Measurements from ENCODE around the gene TMPRSS11D.

Gene TMPRSS11D

GRCh38 chr4:67884701-67885100, 899 bp upstream of the TMPRSS11D start:
- no peak for DNase-seq

DNA sequence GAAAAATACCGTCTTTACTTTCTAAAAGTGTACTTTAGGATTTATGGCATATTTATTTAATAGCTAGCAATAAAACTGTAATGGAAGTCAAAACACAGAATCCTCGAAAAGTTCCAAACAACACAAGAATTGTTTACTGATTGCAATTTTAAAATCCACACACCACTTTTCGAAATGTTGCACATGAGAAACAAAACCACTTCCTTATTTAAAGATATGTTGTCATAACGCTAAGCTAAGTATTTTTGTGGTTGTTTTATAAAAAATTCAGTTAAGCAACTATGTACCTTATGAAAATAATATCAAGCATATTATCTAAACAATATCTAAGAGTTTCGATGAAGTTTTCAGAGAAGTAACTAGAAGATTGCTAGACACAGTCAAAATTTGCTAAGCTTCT, 344 bp downstream of the TMPRSS11D start:
- DNase-seq, result no peak

DNA sequence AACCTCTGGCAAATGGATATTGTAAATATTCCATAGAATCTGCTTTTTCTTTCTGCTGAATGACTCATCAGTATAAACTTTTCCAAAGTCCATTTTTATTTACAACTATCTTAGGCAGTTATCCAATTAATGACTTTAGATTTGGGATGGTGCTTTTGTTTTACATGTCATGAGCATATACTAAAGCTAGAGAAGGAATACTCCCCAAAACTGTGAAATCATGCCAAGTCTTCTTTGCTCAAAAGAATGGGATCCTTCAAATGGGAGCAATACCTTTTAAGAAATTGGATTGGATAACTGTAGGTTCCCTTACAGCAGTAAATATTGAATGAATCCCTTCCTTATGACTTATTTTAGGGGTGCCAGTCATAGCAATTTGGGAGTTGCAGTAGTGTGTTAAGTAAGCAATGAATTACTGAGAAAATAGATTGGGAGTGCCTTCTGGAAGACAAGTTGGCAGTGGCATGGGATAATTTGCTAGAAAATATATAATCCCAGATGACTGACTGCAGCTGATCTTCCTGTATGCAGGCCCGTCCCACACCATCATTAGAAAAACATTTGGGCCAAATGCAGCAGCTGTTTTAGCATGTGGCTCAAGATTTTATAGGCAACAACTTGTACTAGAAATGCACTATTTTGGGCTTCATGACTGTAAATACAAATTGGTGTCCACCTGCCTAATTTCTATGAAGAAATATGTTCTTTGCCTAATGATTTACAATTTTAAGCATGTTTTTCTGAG, 2.8 kb downstream of the TMPRSS11D start:
- DNase-seq, result no peak

DNA sequence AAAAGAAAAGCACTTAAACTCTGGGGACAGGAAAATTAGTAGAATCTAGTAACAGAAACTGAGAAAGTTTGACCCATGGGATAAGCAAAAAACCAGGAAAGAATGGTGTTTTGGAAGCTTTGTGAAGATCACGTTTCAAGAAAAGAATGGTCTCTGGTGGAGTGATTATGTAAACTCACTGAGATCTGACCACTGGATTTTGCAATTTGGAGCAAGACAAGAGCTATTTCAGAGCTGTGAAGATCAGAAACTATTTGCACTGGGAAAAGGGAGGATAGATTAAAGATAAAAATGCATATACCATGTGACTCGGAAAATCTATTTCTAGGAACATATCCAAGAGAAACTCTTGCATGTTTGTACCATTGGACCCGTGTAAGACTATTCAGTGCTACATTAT, 4.3 kb downstream of the TMPRSS11D start:
- DNase-seq, result no peak

DNA sequence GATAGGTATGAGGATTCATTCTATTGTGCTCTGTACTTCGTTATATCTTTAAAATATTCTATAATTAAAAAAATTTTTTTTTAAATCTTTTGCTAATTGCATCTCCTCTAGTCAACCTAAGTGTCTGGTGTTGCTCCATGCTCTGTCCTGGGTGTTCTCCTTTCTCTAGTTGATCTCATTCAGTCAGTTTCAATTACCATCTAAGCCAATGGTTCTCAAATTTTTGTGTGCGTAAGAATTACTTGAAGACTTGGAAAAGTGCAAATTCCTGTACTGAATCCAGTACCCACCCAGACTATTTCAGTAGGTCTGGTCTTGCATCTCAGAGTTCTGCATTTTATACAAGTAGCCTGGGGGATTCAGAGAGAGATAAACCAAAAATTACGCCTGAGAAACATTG, 6.7 kb downstream of the TMPRSS11D start:
- no peak for DNase-seq

DNA sequence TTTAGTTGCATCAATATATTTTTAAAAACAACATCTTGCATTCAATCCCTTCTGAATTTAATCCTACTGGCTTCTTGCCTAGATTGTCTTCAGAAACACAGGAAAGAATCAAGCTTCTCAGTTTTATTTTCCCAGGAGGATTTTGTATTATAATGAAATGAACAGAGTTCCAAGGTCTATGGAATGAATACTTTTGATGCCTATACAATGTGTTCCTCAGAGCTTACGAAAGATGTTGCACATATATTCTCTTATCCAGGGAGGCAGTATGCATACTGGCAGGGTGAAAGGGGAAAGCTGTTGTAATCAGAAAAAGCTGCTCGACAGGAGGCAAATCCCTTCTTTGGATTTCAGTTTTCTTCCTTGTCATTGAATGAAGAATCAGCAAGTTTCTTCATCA, 8.8 kb downstream of the TMPRSS11D start:
- DNase-seq, result no peak

GRCh38 chr4:67873116-67873515, 10.7 kb downstream of the TMPRSS11D start:
- no peak for DNase-seq

DNA sequence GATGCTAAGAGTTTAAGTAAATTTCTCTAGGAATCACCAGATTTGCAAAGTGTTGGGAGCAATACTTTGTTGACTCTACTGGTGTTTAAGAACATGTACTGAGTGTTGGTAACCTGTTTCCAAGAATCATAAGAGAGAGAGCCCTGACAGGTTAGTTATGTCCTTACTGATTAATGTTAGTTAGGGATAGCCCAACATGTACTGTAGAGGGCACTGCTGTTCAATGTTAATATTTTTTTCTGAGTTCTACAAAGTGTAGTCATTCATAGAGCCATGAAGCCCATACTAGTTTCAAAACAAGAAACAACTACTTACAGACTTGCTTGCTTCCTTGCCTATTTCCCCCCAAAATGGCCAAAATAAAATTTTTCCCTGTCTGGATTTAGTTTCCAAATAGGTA, 11.9 kb downstream of the TMPRSS11D start:
- no peak for DNase-seq

- no peak for DNase-seq
Measured at GRCh38 chr4:67869580-67870190, 14.1 kb downstream of the TMPRSS11D start.

DNA sequence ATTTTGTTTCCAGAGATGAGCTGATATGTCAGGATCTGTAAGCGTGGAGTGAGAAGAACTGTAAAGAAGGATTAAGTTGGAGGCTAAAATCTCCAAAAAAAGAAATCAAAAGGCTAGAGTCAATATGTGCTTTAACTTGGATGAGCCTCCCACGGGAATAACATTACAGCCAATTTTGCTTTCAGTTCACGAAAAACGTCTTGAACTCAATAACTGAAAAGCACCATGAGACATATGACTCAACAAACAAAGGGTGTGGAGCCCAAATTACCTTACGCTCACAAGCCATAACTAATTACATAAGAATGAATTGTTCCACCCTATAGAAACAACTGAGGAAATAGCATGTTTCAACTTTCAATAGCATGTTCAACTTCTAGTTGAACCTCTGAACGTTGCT, 22.3 kb downstream of the TMPRSS11D start:
- peak; percentile 32 for DNase-seq

GRCh38 chr4:67853336-67853735, 30.5 kb downstream of the TMPRSS11D start:
- DNase-seq, result no peak

DNA sequence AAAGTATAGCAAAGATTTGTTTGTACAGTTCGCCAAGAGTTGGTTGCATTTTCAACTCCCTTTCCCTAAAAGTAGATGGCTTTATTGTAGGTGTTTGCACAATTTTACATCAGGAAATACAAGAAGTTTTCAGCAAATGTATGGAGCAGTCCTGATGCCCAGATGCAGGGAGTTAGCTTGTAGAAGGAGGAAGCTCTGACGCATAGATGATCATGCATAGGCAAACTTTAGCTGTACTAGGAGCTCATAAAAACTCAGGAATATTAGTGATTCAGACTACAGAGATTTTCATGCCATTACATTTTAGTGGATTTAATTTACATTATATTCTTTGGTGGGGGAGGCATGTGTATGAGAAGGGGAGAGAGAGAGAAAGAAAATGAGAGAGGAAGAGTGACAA, 62.9 kb downstream of the TMPRSS11D start:
- DNase-seq, result no peak

GRCh38 chr4:67810011-67810410, 73.8 kb downstream of the TMPRSS11D start:
- DNase-seq, result no peak

- DNase-seq, result no peak
Measured at GRCh38 chr4:67809502-67809901, 74.3 kb downstream of the TMPRSS11D start.

DNA sequence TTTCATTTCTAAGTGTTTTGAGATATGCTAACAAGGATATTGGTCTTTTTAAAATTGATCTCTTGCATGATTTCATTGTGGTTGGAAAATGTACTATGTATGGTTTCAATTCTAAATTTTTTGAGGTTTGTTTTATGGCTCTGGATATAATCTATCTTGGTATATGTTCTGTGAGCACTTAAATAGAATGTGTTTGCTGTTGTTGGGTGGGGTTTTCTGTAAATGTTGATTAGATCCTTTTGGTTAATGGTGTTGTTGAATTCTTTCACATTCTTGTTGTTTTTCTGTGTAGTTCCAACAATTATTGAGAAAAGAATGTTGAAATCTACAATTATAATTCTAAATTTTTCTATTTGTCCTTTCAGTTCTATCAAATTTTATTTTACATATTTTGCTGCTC, 87.0 kb downstream of the TMPRSS11D start:
- DNase-seq, result no peak

DNA sequence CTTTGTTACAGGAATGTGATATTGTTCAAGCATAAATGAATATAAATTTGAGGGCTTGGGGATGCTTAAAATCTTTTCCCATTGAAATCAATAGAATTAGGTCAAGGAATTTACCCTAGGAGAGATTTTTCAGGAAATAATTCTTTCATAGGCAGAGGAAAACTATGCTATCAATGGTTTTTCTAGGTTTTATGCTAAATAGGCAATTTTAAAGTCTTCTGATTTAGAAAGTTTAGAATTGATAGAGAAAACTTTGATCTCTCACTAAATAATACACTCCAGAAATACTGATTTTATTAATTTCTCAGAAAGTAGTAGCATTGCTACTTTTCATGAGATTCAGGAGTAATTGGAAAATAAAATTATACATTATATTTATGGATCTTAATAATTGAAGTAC, 93.1 kb downstream of the TMPRSS11D start:
- DNase-seq, result no peak

- no peak for DNase-seq
Measured at GRCh38 chr4:67787311-67787710, 96.5 kb downstream of the TMPRSS11D start.

GRCh38 chr4:67785528-67785927, 98.3 kb downstream of the TMPRSS11D start:
- DNase-seq, result no peak

GRCh38 chr4:67779631-67780030, 104.2 kb downstream of the TMPRSS11D start:
- peak; percentile 57 for DNase-seq

- DNase-seq, result no peak
Measured at GRCh38 chr4:67776746-67777145, 107.1 kb downstream of the TMPRSS11D start.
